Prostate gland (tissue), 2 donors: ENCODE data around the gene TMEM170B.

ENCODE experiments used
- CTCF ChIP-seq, 4 experiments: fragments of 200-600 bp in 2 of 4; fragments of 450-650 bp in 2 of 4; sonication (generic) in 2 of 4; IDR thresholded peaks; 1 replicate in 3 of 4; 2 replicates in 1 of 4; pipeline ENCODE4 v1.5.1; 2016 to 2019; ENCODE audit warnings: antibody characterized with exemption in 4 of 4, mild to moderate bottlenecking in 2 of 4, moderate library complexity in 2 of 4
- POLR2A ChIP-seq: fragments of 450-650 bp; IDR thresholded peaks from one replicate; pipeline ENCODE4 v1.6.1; 2016; ENCODE audit warnings: antibody characterized with exemption, mild to moderate bottlenecking
- POLR2AphosphoS5 ChIP-seq: sonication (generic); formaldehyde crosslinking; IDR thresholded peaks from one replicate; pipeline ENCODE4 v1.6.1; 2017; ENCODE audit warnings: antibody characterized with exemption

- TF ChIP-seq CTCF (IDR thresholded peaks at IDR 0.05) (no peak), POLR2A (no peak), POLR2AphosphoS5 (no peak)
Observed at GRCh38 chr6:11632795-11633511, 95.4 kb downstream of the TMEM170B start.
